Neural cell (in vitro differentiated cells): ENCODE results near the gene AHNAK.

Experiments used
- CTCF ChIP-seq: fragments of 450-650 bp; IDR thresholded peaks from 2 replicates; pipeline ENCODE4 v1.5.1; 2014; ENCODE audit warnings: antibody characterized with exemption, mild to moderate bottlenecking, moderate library complexity; ENCODE audit not compliant: poor library complexity, severe bottlenecking
- EZH2 ChIP-seq: fragments of 200-600, 300-800 bp; shearing (Covaris generic), sonication (generic); IDR thresholded peaks from 2 replicates; pipeline ENCODE4 v1.6.1; 2014; ENCODE audit warnings: antibody characterized with exemption, low read length, borderline replicate concordance, mild to moderate bottlenecking; ENCODE audit not compliant: insufficient read depth, poor library complexity, severe bottlenecking
- REST ChIP-seq: IDR thresholded peaks from 2 replicates; pipeline ENCODE4 v1.6.1; 2012; ENCODE audit warnings: borderline replicate concordance
- SMC3 ChIP-seq: fragments of 450-650 bp; conservative IDR thresholded peaks from 2 replicates; pipeline ENCODE4 v1.6.1; 2014; ENCODE audit warnings: antibody characterized with exemption, mild to moderate bottlenecking, moderate library complexity; ENCODE audit not compliant: poor library complexity
- TAF1 ChIP-seq: IDR thresholded peaks from 2 replicates; pipeline ENCODE4 v1.6.1; 2012; ENCODE audit warnings: low read depth

GRCh38 chr11:62445314-62445740 is 101.3 kb downstream of the AHNAK start:
- TF ChIP-seq TAF1 (no peak), EZH2 (no peak), CTCF (no peak), REST (no peak), SMC3 (no peak)
